Activated CD4-positive, alpha-beta T cell treated with anti-CD3 and anti-CD28 coated beads, Interleukin-2, Interleukin-6, amounts not matched to agents 100 ng/mL and 50 ng/mL, durations not matched to agents 16 hours and 8 hours (primary cell): ENCODE results near the gene HSPA1A.

ENCODE experiments used
- DNase-seq: peaks from one replicate; pipeline ENCODE4 v3.0.0-alpha.2; 2020

HSPA1A gene

DNA sequence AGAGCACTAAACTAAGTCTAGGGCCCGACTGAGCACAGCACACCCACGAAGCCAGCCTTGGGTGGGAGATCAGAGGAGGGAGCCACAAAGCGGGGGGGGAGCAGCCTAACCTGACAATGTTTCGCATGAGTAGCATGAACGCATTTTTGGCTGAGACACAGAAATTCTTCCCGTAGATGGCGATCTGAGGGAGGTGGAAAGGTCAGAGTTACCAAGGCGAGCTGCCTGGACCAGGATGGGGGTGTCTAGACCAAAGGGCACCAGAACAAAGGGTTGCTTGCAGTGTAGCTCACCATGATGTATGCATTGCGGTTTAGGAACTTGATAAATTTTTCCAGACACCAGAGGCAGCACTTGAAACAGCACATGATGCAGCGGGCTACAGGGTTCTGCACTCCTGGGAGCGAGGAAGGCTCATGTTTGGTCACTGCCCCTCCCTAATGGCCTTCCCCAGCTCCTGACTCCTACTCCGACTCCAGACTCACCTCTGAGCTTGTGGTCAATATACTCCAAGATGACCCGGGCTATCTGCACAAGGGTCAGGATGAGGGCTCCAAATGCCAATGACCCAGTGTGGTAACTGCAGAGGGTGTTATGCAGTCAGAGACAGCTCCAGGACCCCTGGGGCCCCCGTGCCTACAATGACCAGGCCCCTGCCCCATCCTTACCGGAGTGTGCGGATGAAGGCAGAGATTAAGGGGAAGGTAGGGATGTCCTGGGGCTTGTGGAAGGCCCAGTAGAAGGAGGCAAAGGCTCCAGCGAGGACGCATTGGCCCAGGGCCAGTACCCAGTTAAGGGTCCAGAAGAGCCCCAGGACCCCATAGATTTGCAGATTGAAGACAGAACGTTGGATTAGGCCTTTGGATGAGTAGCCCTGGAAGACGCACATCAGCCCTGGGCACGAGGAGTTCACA, 50.1 kb downstream of the HSPA1A start:
- no peak for DNase-seq
